Activated naive CD4-positive, alpha-beta T cell treated with anti-CD3 and anti-CD28 coated beads, Interleukin-2, amount 10 ng/mL, durations not matched to agents 7 days and 5 days (primary cell): ENCODE results near the gene SENP1.

ENCODE experiments used
- CTCF ChIA-PET: fragments of 350-600 bp; sonication (Branson Sonifier 250); formaldehyde crosslinking; loops from one replicate; lab custom pipeline; 2021; ENCODE audit warnings: antibody characterized with exemption; lab: Charles Lee
- DNase-seq: peaks from one replicate; pipeline ENCODE4 v3.0.0-alpha.2; 2020
- H3K27ac Mint-ChIP-seq: one replicate; pipeline ENCODE4 v1.8.0; 2021; ENCODE audit warnings: mild to moderate bottlenecking, moderate library complexity, mixed read lengths
- H3K27me3 Mint-ChIP-seq: one replicate; pipeline ENCODE4 v1.8.0; 2021; ENCODE audit warnings: mild to moderate bottlenecking, mixed read lengths
- H3K36me3 Mint-ChIP-seq: one replicate; pipeline ENCODE4 v1.8.0; 2021; ENCODE audit warnings: mixed read lengths
- H3K4me1 Mint-ChIP-seq: one replicate; pipeline ENCODE4 v1.8.0; 2021; ENCODE audit warnings: mixed read lengths
- H3K4me3 Mint-ChIP-seq: one replicate; pipeline ENCODE4 v1.8.0; 2021; ENCODE audit warnings: mild to moderate bottlenecking, moderate library complexity, mixed read lengths
- H3K9me3 Mint-ChIP-seq: one replicate; pipeline ENCODE4 v1.8.0; 2021; ENCODE audit warnings: mixed read lengths

The SENP1 gene

DNA sequence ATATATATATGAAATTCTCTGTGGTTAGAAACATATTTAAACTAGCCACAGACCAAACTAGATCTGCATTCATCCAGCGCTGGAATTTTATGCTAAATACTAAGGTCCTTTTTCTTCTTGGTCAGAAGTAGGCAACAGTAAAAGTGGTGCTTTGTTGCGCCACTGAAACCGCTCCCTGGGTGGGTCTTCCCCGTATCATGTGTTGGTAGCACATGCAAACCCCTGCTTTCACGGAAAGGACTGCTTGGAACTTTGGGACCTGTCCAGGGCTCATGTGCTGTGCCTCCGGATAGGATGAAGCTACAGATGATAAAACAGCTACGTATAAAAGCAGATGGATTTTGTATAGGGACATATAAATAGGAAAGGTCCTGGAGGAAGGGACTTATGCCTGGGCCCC is 61.5 kb downstream of the SENP1 start:
- Mint-ChIP-seq H3K4me1 (no peaks in the 10 kb centered on the region), H3K27me3 (no peaks in the 10 kb centered on the region), H3K4me3 (no peak overlapping the region), H3K9me3 (no peaks in the 10 kb centered on the region), H3K36me3 (peaks cover 46% of the 10 kb centered on the region), H3K27ac (no peak overlapping the region)
- CTCF ChIA-PET = interaction anchor here (0.6 kb wide), 1 partner anchor 20 kb away, joined by 3 read pairs; no protein-coding TSS in a partner anchor
- DNase-seq = no peak

DNA sequence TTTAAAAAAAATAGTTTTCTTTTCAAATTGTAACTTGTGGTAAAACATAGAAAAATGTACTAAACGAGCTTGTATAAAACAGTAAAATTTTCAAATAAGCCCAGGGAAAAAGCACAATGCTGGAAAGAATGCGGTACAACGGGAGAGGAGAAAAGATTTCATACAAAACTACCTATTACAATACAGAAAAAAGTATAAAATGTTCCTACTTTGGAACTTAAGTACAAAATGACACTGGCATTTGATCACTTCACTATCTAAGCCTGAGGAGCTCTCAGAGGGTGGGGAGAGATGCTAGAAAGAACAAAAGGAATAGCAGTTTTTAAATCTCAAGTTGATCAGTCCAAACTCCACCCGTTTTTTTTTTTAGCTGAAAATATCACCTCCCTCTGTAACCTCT is 62.1 kb downstream of the SENP1 start:
- Mint-ChIP-seq H3K9me3 (no peaks in the 10 kb centered on the region), H3K4me3 (no peak overlapping the region), H3K4me1 (no peaks in the 10 kb centered on the region), H3K27me3 (no peaks in the 10 kb centered on the region), H3K36me3 (peaks cover 41% of the 10 kb centered on the region), H3K27ac (no peak overlapping the region)
- no peak for DNase-seq
- CTCF ChIA-PET = no interaction called here

GRCh38 chr12:48041591-48042423 is 64.1 kb downstream of the SENP1 start:
- peaks cover 3% of the 10 kb centered on the region for H3K4me1 Mint-ChIP-seq
- CTCF ChIA-PET = no interaction called here
- H3K9me3 Mint-ChIP-seq = no peaks in the 10 kb centered on the region
- DNase-seq = no peak
- H3K36me3 Mint-ChIP-seq = peaks cover 27% of the 10 kb centered on the region
- H3K27ac Mint-ChIP-seq = no peak overlapping the region
- H3K4me3 Mint-ChIP-seq = no peak overlapping the region
- H3K27me3 Mint-ChIP-seq = peaks cover 7% of the 10 kb centered on the region

- CTCF ChIA-PET = no interaction called here
- no peak overlapping the region for H3K27ac Mint-ChIP-seq
- peaks cover 3% of the 10 kb centered on the region for H3K4me1 Mint-ChIP-seq
- H3K4me3 Mint-ChIP-seq = no peak overlapping the region
- H3K36me3 Mint-ChIP-seq = peaks cover 14% of the 10 kb centered on the region
- peaks cover 8% of the 10 kb centered on the region for H3K27me3 Mint-ChIP-seq
- H3K9me3 Mint-ChIP-seq = no peaks in the 10 kb centered on the region
- no peak for DNase-seq
These were observed 65.5 kb downstream of the SENP1 start for GRCh38 chr12:48040354-48040753.

DNA sequence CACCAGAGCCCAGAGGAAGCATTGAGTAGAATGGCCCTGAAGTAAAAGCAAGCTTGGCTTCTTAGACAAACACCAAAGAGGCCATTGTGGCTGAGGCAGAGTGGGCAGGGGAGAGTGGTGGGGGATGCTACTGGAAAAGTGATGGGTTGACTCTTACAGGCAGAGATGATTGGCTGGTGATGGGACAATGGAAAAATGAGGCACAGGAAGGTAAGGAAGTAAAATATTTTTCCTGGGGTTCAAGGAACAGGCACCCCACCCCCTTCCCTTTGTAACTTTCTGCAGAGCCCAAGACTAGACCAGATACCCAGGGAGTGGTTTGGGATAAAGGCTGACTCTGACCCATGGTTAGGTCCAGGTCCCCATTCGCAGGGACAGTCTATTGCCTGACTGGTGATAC is 66.7 kb downstream of the SENP1 start:
- CTCF ChIA-PET = no interaction called here
- H3K27ac Mint-ChIP-seq = no peak overlapping the region
- H3K36me3 Mint-ChIP-seq = peaks cover 4% of the 10 kb centered on the region
- no peak for DNase-seq
- H3K4me3 Mint-ChIP-seq = no peak overlapping the region
- H3K27me3 Mint-ChIP-seq = peaks cover 8% of the 10 kb centered on the region
- no peaks in the 10 kb centered on the region for H3K9me3 Mint-ChIP-seq
- H3K4me1 Mint-ChIP-seq = peaks cover 3% of the 10 kb centered on the region

DNA sequence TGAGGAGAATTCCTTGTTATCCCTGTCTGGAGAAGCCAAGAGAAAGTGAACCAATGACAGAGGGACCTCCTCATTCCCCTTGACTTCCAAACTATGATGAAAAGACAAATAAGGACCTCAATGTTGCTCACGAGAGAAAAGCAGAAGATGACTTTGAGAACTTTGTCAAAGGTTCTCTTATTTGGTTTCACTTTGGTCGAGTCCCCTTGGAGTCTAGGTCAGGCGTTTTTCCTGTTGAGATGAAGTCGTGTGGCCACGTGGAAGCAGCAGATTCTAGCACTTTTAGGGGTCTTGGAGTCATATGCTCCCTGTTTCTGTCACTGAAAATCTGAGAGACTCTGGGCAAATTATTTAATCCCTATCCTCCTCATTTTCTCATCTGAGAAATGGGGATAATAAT is 67.8 kb downstream of the SENP1 start:
- Mint-ChIP-seq H3K27me3 (peaks cover 12% of the 10 kb centered on the region), H3K27ac (no peak overlapping the region)

DNA sequence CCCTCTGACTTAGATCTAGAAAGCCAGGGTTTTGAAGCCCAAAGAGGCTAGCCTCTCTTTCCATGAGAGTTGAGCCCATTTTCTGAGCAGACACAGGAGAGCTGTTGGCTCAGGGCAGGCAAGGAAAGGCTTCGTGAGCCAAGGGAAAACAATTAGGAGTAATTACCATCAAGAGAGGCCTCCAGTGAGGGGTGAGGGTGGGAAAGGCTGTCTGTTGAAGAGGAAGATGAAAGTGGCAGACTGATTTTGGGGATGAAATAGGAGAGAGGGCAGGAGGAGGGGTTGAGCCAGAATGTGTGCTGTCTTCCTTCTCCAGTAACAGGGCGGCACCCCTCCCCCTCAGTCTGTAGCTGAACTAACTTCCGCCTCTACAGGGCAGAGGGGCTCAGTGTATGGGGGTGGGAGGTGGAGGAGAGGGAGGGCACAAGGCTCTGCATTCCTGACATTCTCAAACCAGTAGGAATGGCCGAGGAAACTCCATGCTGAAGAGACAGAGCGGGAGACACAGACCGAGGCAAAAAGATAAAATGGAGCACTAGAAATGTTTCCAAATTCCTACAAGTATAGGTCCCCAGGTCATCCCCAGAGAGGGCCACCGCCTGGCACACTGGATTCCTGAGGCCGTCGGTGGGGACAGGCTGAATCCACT is 68.5 kb downstream of the SENP1 start:
- Mint-ChIP-seq H3K4me3 (no peak overlapping the region), H3K27me3 (peaks cover 16% of the 10 kb centered on the region), H3K4me1 (peaks cover 3% of the 10 kb centered on the region), H3K36me3 (no peaks in the 10 kb centered on the region), H3K27ac (no peak overlapping the region), H3K9me3 (no peaks in the 10 kb centered on the region)
- CTCF ChIA-PET = no interaction called here
- DNase-seq = no peak

More for the DNA sequence above, 67.8 kb downstream of the SENP1 start:
- CTCF ChIA-PET = no interaction called here
- no peak for DNase-seq
- H3K4me3 Mint-ChIP-seq = no peak overlapping the region
- H3K36me3 Mint-ChIP-seq = no peaks in the 10 kb centered on the region
- no peaks in the 10 kb centered on the region for H3K9me3 Mint-ChIP-seq
- H3K4me1 Mint-ChIP-seq = peaks cover 3% of the 10 kb centered on the region

DNA sequence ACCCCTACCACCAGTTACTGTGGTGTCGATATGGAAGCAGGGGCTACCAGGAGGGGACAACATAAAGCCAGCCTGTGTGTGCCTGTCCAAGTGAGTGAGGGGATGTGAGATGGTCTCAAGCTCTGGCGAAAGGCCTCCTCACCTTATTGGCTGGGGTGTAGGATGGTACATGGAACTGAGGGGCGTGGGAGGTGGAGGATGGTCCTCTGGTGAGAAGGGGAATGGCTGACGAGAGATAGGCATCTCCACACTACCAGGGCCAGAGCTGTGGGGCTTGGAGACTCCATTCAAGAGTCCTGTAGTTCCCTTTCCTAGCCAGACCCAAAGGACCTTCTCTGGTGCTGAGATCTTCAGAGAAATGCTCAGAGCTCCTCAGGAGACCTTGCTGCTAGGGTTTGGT is 69.1 kb downstream of the SENP1 start:
- CTCF ChIA-PET = no interaction called here
- no peak for DNase-seq
- Mint-ChIP-seq H3K9me3 (no peaks in the 10 kb centered on the region), H3K4me1 (peaks cover 3% of the 10 kb centered on the region), H3K27me3 (peaks cover 16% of the 10 kb centered on the region), H3K4me3 (no peak overlapping the region), H3K36me3 (no peaks in the 10 kb centered on the region), H3K27ac (no peak overlapping the region)

GRCh38 chr12:48034835-48035805 is 70.8 kb downstream of the SENP1 start:
- Mint-ChIP-seq H3K4me3 (no peak overlapping the region), H3K27ac (no peak overlapping the region), H3K27me3 (peaks cover 17% of the 10 kb centered on the region), H3K36me3 (no peaks in the 10 kb centered on the region), H3K9me3 (no peaks in the 10 kb centered on the region), H3K4me1 (peaks cover 3% of the 10 kb centered on the region)
- CTCF ChIA-PET = no interaction called here
- DNase-seq = no peak

GRCh38 chr12:48033451-48033850 is 72.4 kb downstream of the SENP1 start:
- CTCF ChIA-PET = interaction anchor here (0.6 kb wide), 1 partner anchor 11 kb away, joined by 3 read pairs; no protein-coding TSS in a partner anchor
- Mint-ChIP-seq H3K27ac (no peak overlapping the region), H3K4me3 (no peak overlapping the region), H3K36me3 (no peaks in the 10 kb centered on the region), H3K27me3 (peaks cover 28% of the 10 kb centered on the region), H3K4me1 (peaks cover 3% of the 10 kb centered on the region), H3K9me3 (no peaks in the 10 kb centered on the region)
- DNase-seq = no peak

GRCh38 chr12:48032597-48032996 is 73.3 kb downstream of the SENP1 start:
- no peaks in the 10 kb centered on the region for H3K36me3 Mint-ChIP-seq
- H3K4me3 Mint-ChIP-seq = no peak overlapping the region
- no peaks in the 10 kb centered on the region for H3K4me1 Mint-ChIP-seq

GRCh38 chr12:48031135-48031960 is 74.5 kb downstream of the SENP1 start:
- Mint-ChIP-seq H3K4me1 (no peaks in the 10 kb centered on the region), H3K36me3 (no peaks in the 10 kb centered on the region), H3K4me3 (no peak overlapping the region), H3K27ac (no peak overlapping the region), H3K9me3 (no peaks in the 10 kb centered on the region), H3K27me3 (peaks cover 39% of the 10 kb centered on the region)
- CTCF ChIA-PET = interaction anchor here (0.7 to 0.8 kb wide), 2 partner anchors 48 to 133 kb away, joined by 3 read pairs; no protein-coding TSS in a partner anchor
- DNase-seq = no peak

More at GRCh38 chr12:48032597-48032996, 73.3 kb downstream of the SENP1 start:
- H3K9me3 Mint-ChIP-seq = no peaks in the 10 kb centered on the region
- peaks cover 35% of the 10 kb centered on the region for H3K27me3 Mint-ChIP-seq
- no peak overlapping the region for H3K27ac Mint-ChIP-seq
- CTCF ChIA-PET = no interaction called here
- DNase-seq = no peak

GRCh38 chr12:48030173-48030650 is 75.7 kb downstream of the SENP1 start:
- CTCF ChIA-PET = interaction anchor here (0.7 kb wide), 1 partner anchor 134 kb away, joined by 3 read pairs; no protein-coding TSS in a partner anchor
- no peaks in the 10 kb centered on the region for H3K9me3 Mint-ChIP-seq
- H3K36me3 Mint-ChIP-seq = no peaks in the 10 kb centered on the region
- H3K27me3 Mint-ChIP-seq = peaks cover 44% of the 10 kb centered on the region
- no peak overlapping the region for H3K4me3 Mint-ChIP-seq
- H3K27ac Mint-ChIP-seq = no peak overlapping the region
- DNase-seq = no peak
- H3K4me1 Mint-ChIP-seq = no peaks in the 10 kb centered on the region
